ENCODE measurements around the gene TMF1. TPM values are rescaled to one million over a fixed set of nuclear protein-coding genes. Genes with fewer than 3 reads are reported as not detected.

Gene TMF1
- total and polyA plus RNA-seq, 2 of the 8 experiments (the other 6 are each of a cell fraction or from before 2014, with no cell fraction given): 1.4 to 18.3 TPM

DNA sequence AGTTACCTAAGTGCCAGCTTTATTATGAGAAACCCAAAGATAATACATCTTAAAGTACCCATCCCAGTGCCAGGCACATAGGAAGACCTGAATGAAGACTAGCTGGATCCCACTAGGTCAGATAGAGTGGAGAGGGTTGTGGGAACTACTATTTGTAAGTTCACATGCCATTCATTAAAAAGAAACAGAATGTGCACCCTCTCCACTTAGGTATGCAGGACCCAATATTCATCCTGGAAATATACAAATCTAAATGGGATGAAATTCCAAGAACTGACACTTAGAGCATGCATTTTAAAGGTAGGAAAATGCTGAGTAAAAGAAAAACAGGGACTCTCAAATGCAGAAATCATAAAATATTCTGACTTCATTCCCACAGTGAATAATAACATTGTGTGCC, 53.0 kb downstream of the TMF1 start (continued):
- TF ChIP-seq, protein P1, sequence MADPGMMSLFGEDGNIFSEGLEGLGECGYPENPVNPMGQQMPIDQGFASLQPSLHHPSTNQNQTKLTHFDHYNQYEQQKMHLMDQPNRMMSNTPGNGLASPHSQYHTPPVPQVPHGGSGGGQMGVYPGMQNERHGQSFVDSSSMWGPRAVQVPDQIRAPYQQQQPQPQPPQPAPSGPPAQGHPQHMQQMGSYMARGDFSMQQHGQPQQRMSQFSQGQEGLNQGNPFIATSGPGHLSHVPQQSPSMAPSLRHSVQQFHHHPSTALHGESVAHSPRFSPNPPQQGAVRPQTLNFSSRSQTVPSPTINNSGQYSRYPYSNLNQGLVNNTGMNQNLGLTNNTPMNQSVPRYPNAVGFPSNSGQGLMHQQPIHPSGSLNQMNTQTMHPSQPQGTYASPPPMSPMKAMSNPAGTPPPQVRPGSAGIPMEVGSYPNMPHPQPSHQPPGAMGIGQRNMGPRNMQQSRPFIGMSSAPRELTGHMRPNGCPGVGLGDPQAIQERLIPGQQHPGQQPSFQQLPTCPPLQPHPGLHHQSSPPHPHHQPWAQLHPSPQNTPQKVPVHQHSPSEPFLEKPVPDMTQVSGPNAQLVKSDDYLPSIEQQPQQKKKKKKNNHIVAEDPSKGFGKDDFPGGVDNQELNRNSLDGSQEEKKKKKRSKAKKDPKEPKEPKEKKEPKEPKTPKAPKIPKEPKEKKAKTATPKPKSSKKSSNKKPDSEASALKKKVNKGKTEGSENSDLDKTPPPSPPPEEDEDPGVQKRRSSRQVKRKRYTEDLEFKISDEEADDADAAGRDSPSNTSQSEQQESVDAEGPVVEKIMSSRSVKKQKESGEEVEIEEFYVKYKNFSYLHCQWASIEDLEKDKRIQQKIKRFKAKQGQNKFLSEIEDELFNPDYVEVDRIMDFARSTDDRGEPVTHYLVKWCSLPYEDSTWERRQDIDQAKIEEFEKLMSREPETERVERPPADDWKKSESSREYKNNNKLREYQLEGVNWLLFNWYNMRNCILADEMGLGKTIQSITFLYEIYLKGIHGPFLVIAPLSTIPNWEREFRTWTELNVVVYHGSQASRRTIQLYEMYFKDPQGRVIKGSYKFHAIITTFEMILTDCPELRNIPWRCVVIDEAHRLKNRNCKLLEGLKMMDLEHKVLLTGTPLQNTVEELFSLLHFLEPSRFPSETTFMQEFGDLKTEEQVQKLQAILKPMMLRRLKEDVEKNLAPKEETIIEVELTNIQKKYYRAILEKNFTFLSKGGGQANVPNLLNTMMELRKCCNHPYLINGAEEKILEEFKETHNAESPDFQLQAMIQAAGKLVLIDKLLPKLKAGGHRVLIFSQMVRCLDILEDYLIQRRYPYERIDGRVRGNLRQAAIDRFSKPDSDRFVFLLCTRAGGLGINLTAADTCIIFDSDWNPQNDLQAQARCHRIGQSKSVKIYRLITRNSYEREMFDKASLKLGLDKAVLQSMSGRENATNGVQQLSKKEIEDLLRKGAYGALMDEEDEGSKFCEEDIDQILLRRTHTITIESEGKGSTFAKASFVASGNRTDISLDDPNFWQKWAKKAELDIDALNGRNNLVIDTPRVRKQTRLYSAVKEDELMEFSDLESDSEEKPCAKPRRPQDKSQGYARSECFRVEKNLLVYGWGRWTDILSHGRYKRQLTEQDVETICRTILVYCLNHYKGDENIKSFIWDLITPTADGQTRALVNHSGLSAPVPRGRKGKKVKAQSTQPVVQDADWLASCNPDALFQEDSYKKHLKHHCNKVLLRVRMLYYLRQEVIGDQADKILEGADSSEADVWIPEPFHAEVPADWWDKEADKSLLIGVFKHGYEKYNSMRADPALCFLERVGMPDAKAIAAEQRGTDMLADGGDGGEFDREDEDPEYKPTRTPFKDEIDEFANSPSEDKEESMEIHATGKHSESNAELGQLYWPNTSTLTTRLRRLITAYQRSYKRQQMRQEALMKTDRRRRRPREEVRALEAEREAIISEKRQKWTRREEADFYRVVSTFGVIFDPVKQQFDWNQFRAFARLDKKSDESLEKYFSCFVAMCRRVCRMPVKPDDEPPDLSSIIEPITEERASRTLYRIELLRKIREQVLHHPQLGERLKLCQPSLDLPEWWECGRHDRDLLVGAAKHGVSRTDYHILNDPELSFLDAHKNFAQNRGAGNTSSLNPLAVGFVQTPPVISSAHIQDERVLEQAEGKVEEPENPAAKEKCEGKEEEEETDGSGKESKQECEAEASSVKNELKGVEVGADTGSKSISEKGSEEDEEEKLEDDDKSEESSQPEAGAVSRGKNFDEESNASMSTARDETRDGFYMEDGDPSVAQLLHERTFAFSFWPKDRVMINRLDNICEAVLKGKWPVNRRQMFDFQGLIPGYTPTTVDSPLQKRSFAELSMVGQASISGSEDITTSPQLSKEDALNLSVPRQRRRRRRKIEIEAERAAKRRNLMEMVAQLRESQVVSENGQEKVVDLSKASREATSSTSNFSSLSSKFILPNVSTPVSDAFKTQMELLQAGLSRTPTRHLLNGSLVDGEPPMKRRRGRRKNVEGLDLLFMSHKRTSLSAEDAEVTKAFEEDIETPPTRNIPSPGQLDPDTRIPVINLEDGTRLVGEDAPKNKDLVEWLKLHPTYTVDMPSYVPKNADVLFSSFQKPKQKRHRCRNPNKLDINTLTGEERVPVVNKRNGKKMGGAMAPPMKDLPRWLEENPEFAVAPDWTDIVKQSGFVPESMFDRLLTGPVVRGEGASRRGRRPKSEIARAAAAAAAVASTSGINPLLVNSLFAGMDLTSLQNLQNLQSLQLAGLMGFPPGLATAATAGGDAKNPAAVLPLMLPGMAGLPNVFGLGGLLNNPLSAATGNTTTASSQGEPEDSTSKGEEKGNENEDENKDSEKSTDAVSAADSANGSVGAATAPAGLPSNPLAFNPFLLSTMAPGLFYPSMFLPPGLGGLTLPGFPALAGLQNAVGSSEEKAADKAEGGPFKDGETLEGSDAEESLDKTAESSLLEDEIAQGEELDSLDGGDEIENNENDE (IDR thresholded peaks at IDR 0.05; ENCODE audit: insufficient replicate concordance, low read length): no peak
- no peak for TF ChIP-seq MAFK (IDR thresholded peaks at IDR 0.05; ENCODE audit: low read depth, low read length)
- TF ChIP-seq TCF12 (IDR thresholded peaks at IDR 0.05; ENCODE audit: low read depth, low read length): no peak
- TF ChIP-seq SUZ12 (IDR thresholded peaks at IDR 0.05; ENCODE audit: low read length): no peak
- no peak for TF ChIP-seq RAD21 (IDR thresholded peaks at IDR 0.05 in 1 of 2, conservative IDR thresholded peaks at IDR 0.05 in 1 of 2; ENCODE audit: low read depth in 2 of 2, low read length in 2 of 2)
- no peak for TF ChIP-seq ASH2L (IDR thresholded peaks at IDR 0.05; ENCODE audit: low read length)
- TF ChIP-seq KDM1A (IDR thresholded peaks at IDR 0.05; ENCODE audit: borderline replicate concordance, low read length): no peak
- TF ChIP-seq SRF (IDR thresholded peaks at IDR 0.05; ENCODE audit: low read depth, low read length): no peak

Measured in H1 (cell line).